Endothelial cell of umbilical vein (primary cell): ENCODE results near the gene RSPH1. TPM values are rescaled to one million over a fixed set of nuclear protein-coding genes. Genes with fewer than 3 reads are reported as not detected.

Source experiments
- BruUV-seq: library from RNA; stranded (reverse); fragments of 400-500 nt; replicated peaks from 2 replicates; lab custom pipeline; 2021; lab: Mats Ljungman, UMichigan
- CTCF ChIA-PET: fragments of 300-600, 350-600 bp; sonication (Branson Sonifier 250); formaldehyde crosslinking; loops from one replicate; lab custom pipeline; 2021; ENCODE audit warnings: antibody characterized with exemption, inconsistent platforms; lab: Charles Lee
- POLR2A ChIA-PET: fragments of 300-600, 350-600 bp; sonication (Branson Sonifier 250); formaldehyde crosslinking; loops from one replicate; lab custom pipeline; 2021; ENCODE audit warnings: antibody characterized with exemption, inconsistent platforms; lab: Charles Lee
- DNase-seq: peaks from one replicate; pipeline ENCODE4 v3.0.0-alpha.2; 2011; ENCODE audit warnings: low read depth, low spot score
- FAIRE-seq: peaks from 2 replicates; lab custom pipeline; 2011; peaks lifted over from hg19 to GRCh38; lab: Jason Lieb, UNC
- H2AFZ ChIP-seq: 2 replicates; pipeline ENCODE4 v1.6.0; 2012; ENCODE audit warnings: low read depth, low read length, control low read depth, inconsistent platforms
- H3K27ac ChIP-seq: 2 replicates; pipeline ENCODE4 v1.5.1; 2011; ENCODE audit warnings: low read depth, mild to moderate bottlenecking, control low read depth, low read length, moderate library complexity; ENCODE audit not compliant: insufficient read depth
- H3K27me3 ChIP-seq, 2 experiments: 2 replicates each; pipeline versions ENCODE4 v1.6.0 to v1.6.1; 2011; ENCODE audit warnings: low read length in 2 of 2, mixed read lengths in 1 of 2; ENCODE audit not compliant: control insufficient read depth in 2 of 2, insufficient read depth in 2 of 2
- H3K36me3 ChIP-seq, 2 experiments: 2 replicates in 1 of 2; 3 replicates in 1 of 2; pipeline ENCODE4 v1.5.1; 2011; ENCODE audit warnings: low read length in 2 of 2, mild to moderate bottlenecking in 1 of 2, moderate library complexity in 1 of 2; ENCODE audit not compliant: control insufficient read depth in 2 of 2, insufficient read depth in 2 of 2; ENCODE audit errors: extremely low read depth in 1 of 2
- H3K4me1 ChIP-seq: 3 replicates; pipeline ENCODE4 v1.5.1; 2011; ENCODE audit warnings: mild to moderate bottlenecking, low read length; ENCODE audit not compliant: control insufficient read depth, insufficient read depth; ENCODE audit errors: extremely low read depth
- H3K4me2 ChIP-seq: 2 replicates; pipeline ENCODE4 v1.6.1; 2011; ENCODE audit warnings: low read length, control low read depth, mixed read lengths; ENCODE audit not compliant: insufficient read depth
- H3K4me3 ChIP-seq, 3 experiments: fragments of 200-600 bp in 1 of 3; sonication (generic), shearing (Covaris generic) in 1 of 3; replicated peaks in 1 of 3; 2 replicates each; pipeline ENCODE4 v1.5.1; 2011 to 2016; ENCODE audit warnings: control low read depth in 3 of 3, low read length in 3 of 3, mild to moderate bottlenecking in 2 of 3, inconsistent platforms in 1 of 3, low read depth in 1 of 3, moderate library complexity in 1 of 3; ENCODE audit not compliant: insufficient read depth in 1 of 3
- H3K79me2 ChIP-seq: 2 replicates; pipeline ENCODE4 v1.6.0; 2012; ENCODE audit warnings: low read length, inconsistent platforms; ENCODE audit not compliant: control insufficient read depth, insufficient read depth
- H3K9ac ChIP-seq: replicated peaks from 2 replicates; pipeline ENCODE3; 2011; ENCODE audit warnings: low read length, control low read depth; ENCODE audit not compliant: insufficient read depth; ENCODE audit errors: extremely low read depth
- H3K9me1 ChIP-seq: replicated peaks from 3 replicates; pipeline ENCODE4 v1.6.0; 2011; ENCODE audit warnings: mild to moderate bottlenecking, low read length; ENCODE audit not compliant: control insufficient read depth, insufficient read depth; ENCODE audit errors: extremely low read depth
- H3K9me3 ChIP-seq: replicated peaks from 2 replicates; pipeline ENCODE4 v1.5.1; 2012; ENCODE audit warnings: low read length, inconsistent platforms; ENCODE audit not compliant: control insufficient read depth, insufficient read depth
- H4K20me1 ChIP-seq: replicated peaks from 2 replicates; pipeline ENCODE3; 2011; ENCODE audit warnings: mild to moderate bottlenecking, low read length; ENCODE audit not compliant: control insufficient read depth, insufficient read depth; ENCODE audit errors: extremely low read depth
- EZH2 ChIP-seq: IDR thresholded peaks from 2 replicates; pipeline ENCODE4 v1.6.1; 2012; ENCODE audit warnings: borderline replicate concordance, low read depth, mild to moderate bottlenecking, moderate library complexity, low read length, inconsistent platforms; ENCODE audit not compliant: severe bottlenecking
- FOS ChIP-seq: IDR thresholded peaks from 2 replicates; pipeline ENCODE4 v1.6.1; 2011; ENCODE audit warnings: mild to moderate bottlenecking, low read length, moderate library complexity, borderline replicate concordance; ENCODE audit not compliant: insufficient read depth
- GATA2 ChIP-seq: IDR thresholded peaks from 2 replicates; pipeline ENCODE4 v1.7.0; 2011; ENCODE audit warnings: low read depth, mild to moderate bottlenecking, moderate library complexity, mixed read lengths, low read length; ENCODE audit not compliant: insufficient read length, insufficient read depth
- JUN ChIP-seq: IDR thresholded peaks from 2 replicates; pipeline ENCODE4 v1.6.1; 2011; ENCODE audit warnings: borderline replicate concordance, low read depth; ENCODE audit not compliant: insufficient read length, insufficient read depth
- MYC ChIP-seq: IDR thresholded peaks from one replicate; pipeline ENCODE4 v1.6.1; 2011; ENCODE audit warnings: mild to moderate bottlenecking, low read depth, low read length
- POLR2A ChIP-seq: IDR thresholded peaks from 2 replicates; pipeline ENCODE4 v1.6.1; 2012; ENCODE audit warnings: low read depth, mild to moderate bottlenecking, control low read depth, low read length
- POLR2AphosphoS5 ChIP-seq: IDR thresholded peaks from 2 replicates; pipeline ENCODE4 v1.6.1; 2012; ENCODE audit warnings: low read depth, mild to moderate bottlenecking, control low read depth, low read length, moderate library complexity; ENCODE audit not compliant: insufficient read depth
- dilution Hi-C: fragments of 300-500 bp; cut with MboI; formaldehyde crosslinking; loops from one replicate; pipeline ENCODE4 v1.15.0; 2019; ENCODE audit warnings: low sequenced_read_pairs; ENCODE audit not compliant: extremely low pct_ligation_motif_present
- intact Hi-C: fragments of 100-400 bp; cut with micrococcal nuclease; formaldehyde crosslinking; loops from one replicate; pipeline ENCODE4 v1.10.0; 2022
- polyA plus RNA-seq, 4 experiments: library from polyadenylated mRNA; depleted of rRNA in 3 of 4; stranded (reverse) in 3 of 4; unstranded in 1 of 4; fragments of >200 nt; gene quantifications; 2 replicates each; pipeline versions ENCODE4 v1.2.1 to v1.2.3, GENCODE V29; 2011 to 2012; ENCODE audit warnings: missing spikeins in 1 of 4
- total RNA-seq: library from RNA; stranded (reverse); gene quantifications from 2 replicates; pipeline ENCODE4 v1.2.3, GENCODE V29; 2021
- TF ChIP-seq, protein P1 (sequence below): IDR thresholded peaks from 2 replicates; pipeline ENCODE4 v1.6.1; 2011; ENCODE audit not compliant: insufficient read depth, insufficient read length
- TF ChIP-seq, protein P2 (sequence below), 2 donors: IDR thresholded peaks; 1 replicate in 1 of 2; 2 replicates in 1 of 2; pipeline ENCODE4 v1.5.1; 2011; ENCODE audit warnings: low read length in 2 of 2, mild to moderate bottlenecking in 2 of 2, moderate library complexity in 2 of 2, control low read depth in 1 of 2, inconsistent platforms in 1 of 2, low read depth in 1 of 2; ENCODE audit not compliant: insufficient read depth in 1 of 2; ENCODE audit errors: extremely low read depth in 1 of 2

RSPH1 gene
- total and polyA plus RNA-seq, 2 donors (not counting 3 experiments of a cell fraction or from before 2014, with no cell fraction given) = 0.08 TPM; not detected in 1

GRCh38 chr21:42523941-42524340 lies 27.9 kb upstream of the RSPH1 start:
- FAIRE-seq = no peak
- no TSS peak for BruUV-seq

More at GRCh38 chr21:42523941-42524340, 27.9 kb upstream of the RSPH1 start:
- no peak overlapping the region for H3K4me2 ChIP-seq
- H3K4me3 ChIP-seq = no peak overlapping the region
- no peaks in the 10 kb centered on the region for H3K9me1 ChIP-seq
- no peaks in the 10 kb centered on the region for H4K20me1 ChIP-seq
- dilution Hi-C loops = no loop called here
- no peak for DNase-seq
- TF ChIP-seq POLR2AphosphoS5 (no peak), FOS (no peak), MYC (no peak), EZH2 (no peak), GATA2 (no peak), POLR2A (no peak), JUN (no peak)
- TF ChIP-seq, protein P1, sequence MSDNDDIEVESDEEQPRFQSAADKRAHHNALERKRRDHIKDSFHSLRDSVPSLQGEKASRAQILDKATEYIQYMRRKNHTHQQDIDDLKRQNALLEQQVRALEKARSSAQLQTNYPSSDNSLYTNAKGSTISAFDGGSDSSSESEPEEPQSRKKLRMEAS = no peak
- TF ChIP-seq, protein P2, sequence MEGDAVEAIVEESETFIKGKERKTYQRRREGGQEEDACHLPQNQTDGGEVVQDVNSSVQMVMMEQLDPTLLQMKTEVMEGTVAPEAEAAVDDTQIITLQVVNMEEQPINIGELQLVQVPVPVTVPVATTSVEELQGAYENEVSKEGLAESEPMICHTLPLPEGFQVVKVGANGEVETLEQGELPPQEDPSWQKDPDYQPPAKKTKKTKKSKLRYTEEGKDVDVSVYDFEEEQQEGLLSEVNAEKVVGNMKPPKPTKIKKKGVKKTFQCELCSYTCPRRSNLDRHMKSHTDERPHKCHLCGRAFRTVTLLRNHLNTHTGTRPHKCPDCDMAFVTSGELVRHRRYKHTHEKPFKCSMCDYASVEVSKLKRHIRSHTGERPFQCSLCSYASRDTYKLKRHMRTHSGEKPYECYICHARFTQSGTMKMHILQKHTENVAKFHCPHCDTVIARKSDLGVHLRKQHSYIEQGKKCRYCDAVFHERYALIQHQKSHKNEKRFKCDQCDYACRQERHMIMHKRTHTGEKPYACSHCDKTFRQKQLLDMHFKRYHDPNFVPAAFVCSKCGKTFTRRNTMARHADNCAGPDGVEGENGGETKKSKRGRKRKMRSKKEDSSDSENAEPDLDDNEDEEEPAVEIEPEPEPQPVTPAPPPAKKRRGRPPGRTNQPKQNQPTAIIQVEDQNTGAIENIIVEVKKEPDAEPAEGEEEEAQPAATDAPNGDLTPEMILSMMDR (IDR thresholded peaks at IDR 0.05; ENCODE audit: extremely low read depth in 1 of 2, insufficient read depth in 1 of 2, low read depth in 1 of 2, low read length in 2 of 2) = no peak
- no peak overlapping the region for H3K9ac ChIP-seq
- no peak overlapping the region for H2AFZ ChIP-seq
- ChIA-PET POLR2A (no interaction called here), CTCF (interaction anchor here (1.3 kb wide), 1 partner anchor 9 kb away, joined by 3 read pairs; no protein-coding TSS in a partner anchor)
- H3K27ac ChIP-seq = no peak overlapping the region
- no peaks in the 10 kb centered on the region for H3K9me3 ChIP-seq
- no peaks in the 10 kb centered on the region for H3K79me2 ChIP-seq
- no peaks in the 10 kb centered on the region for H3K27me3 ChIP-seq
- intact Hi-C loops = no loop called here
- no peaks in the 10 kb centered on the region for H3K4me1 ChIP-seq
- peaks cover 0 to 2% of the 10 kb centered on the region in 2 experiments for H3K36me3 ChIP-seq
